Measurements from ENCODE around the gene IFIT2. TPM values are rescaled to one million over a fixed set of nuclear protein-coding genes. Genes with fewer than 3 reads are reported as not detected.

Gene IFIT2
- total RNA-seq, 6 experiments from 2014 or later, result 4.7 to 12.4 (median 9.8) TPM

GRCh38 chr10:89301232-89301631 lies 614 bp upstream of the IFIT2 start:
- peak overlapping the region; percentile 32 to 58 (median 58) for H3K4me3 ChIP-seq
- ATAC-seq (peak; percentile 65 to 71 (median 68)), DNase-seq (no peak)
- intact Hi-C loops (cut with DNase I), result no loop called here
- peaks cover 0 to 4% (median under 1%) of the 10 kb centered on the region in 4 donors for H3K36me3 ChIP-seq
- TF ChIP-seq CTCF (IDR thresholded peaks at IDR 0.05) (no peak), POLR2A (IDR thresholded peaks at IDR 0.05) (no peak)
- no peaks in the 10 kb centered on the region for H3K9me3 ChIP-seq
- WGBS (ENCODE audit: insufficient coverage, low coverage, low lambda C conversion rate, missing lambda C conversion rate), result 0% methylated on average over 2 of the region's 2 CpGs
- no peaks in the 10 kb centered on the region for H3K27me3 ChIP-seq
- peaks cover 0 to 29% (median 8%) of the 10 kb centered on the region in 4 donors for H3K4me1 ChIP-seq
- H3K27ac ChIP-seq, result peak overlapping the region; percentile 90 to 97 (median 97)

GRCh38 chr10:89302625-89303024 lies 779 bp downstream of the IFIT2 start:
- 6% methylated on average over 3 of the region's 3 CpGs for WGBS (ENCODE audit: insufficient coverage, low coverage, low lambda C conversion rate, missing lambda C conversion rate)
- Histone ChIP-seq H3K4me3 (peak overlapping the region; percentile 32 to 58 (median 58)), H3K9me3 (no peaks in the 10 kb centered on the region), H3K36me3 (peaks cover 0 to 13% (median 5%) of the 10 kb centered on the region in 4 donors), H3K4me1 (peaks cover 0 to 21% (median 8%) of the 10 kb centered on the region in 4 donors), H3K27me3 (no peaks in the 10 kb centered on the region), H3K27ac (peak overlapping the region; percentile 90 to 97 (median 97))
- no peak for DNase-seq
- TF ChIP-seq CTCF (IDR thresholded peaks at IDR 0.05), result no peak
- TF ChIP-seq POLR2A (IDR thresholded peaks at IDR 0.05), result peak; percentile 27
- intact Hi-C loops (cut with DNase I), result no loop called here
- ATAC-seq, result peak; percentile 40 to 59 (median 50)

GRCh38 chr10:89303161-89303560 lies 1.3 kb downstream of the IFIT2 start:
- TF ChIP-seq POLR2A (IDR thresholded peaks at IDR 0.05), result no peak
- no peak for TF ChIP-seq CTCF (IDR thresholded peaks at IDR 0.05)
- H3K4me3 ChIP-seq, result peak overlapping the region; percentile 32 to 58 (median 58)
- H3K9me3 ChIP-seq, result no peaks in the 10 kb centered on the region
- intact Hi-C loops (cut with DNase I), result no loop called here
- WGBS (ENCODE audit: insufficient coverage, low coverage, low lambda C conversion rate, missing lambda C conversion rate), result 18% methylated on average over 2 of the region's 2 CpGs
- H3K4me1 ChIP-seq, result peaks cover 0 to 21% (median 8%) of the 10 kb centered on the region in 4 donors
- H3K36me3 ChIP-seq, result peaks cover 0 to 13% (median 5%) of the 10 kb centered on the region in 4 donors
- no peaks in the 10 kb centered on the region for H3K27me3 ChIP-seq
- peak in 1 of 4 donors; percentile 2 for ATAC-seq
- DNase-seq, result no peak
- peak overlapping the region; percentile 90 to 97 (median 97) for H3K27ac ChIP-seq

GRCh38 chr10:89304026-89304425 lies 2.2 kb downstream of the IFIT2 start:
- no peaks in the 10 kb centered on the region for H3K27me3 ChIP-seq
- H3K27ac ChIP-seq, result no peak overlapping the region
- ATAC-seq, result no peak
- TF ChIP-seq POLR2A (IDR thresholded peaks at IDR 0.05), result no peak
- TF ChIP-seq CTCF (IDR thresholded peaks at IDR 0.05), result no peak
- WGBS (ENCODE audit: insufficient coverage, low coverage, low lambda C conversion rate, missing lambda C conversion rate), result 80% methylated on average over 1 of the region's 4 CpGs
- H3K9me3 ChIP-seq, result no peaks in the 10 kb centered on the region
- H3K36me3 ChIP-seq, result peaks cover 0 to 13% (median 5%) of the 10 kb centered on the region in 4 donors
- intact Hi-C loops (cut with DNase I), result no loop called here
- H3K4me1 ChIP-seq, result peaks cover 0 to 21% (median 8%) of the 10 kb centered on the region in 4 donors
- H3K4me3 ChIP-seq, result peak overlapping the region in 1 of 3 donors; percentile 3
- DNase-seq, result no peak

All from right lobe of liver (tissue), 6 donors.